Thyroid gland (tissue), 4 donors: ENCODE measurements around the gene METTL25B.

ENCODE experiments used
- POLR2A ChIP-seq, 2 donors: fragments of 450-650 bp; IDR thresholded peaks; one replicate each; pipeline ENCODE4 v1.6.1; 2017; ENCODE audit warnings: antibody characterized with exemption in 2 of 2, mild to moderate bottlenecking in 2 of 2, moderate library complexity in 1 of 2
- TF ChIP-seq, protein P1 (sequence below), 6 experiments: fragments of 200-600 bp in 3 of 6; fragments of 450-650 bp in 3 of 6; sonication (generic) in 3 of 6; IDR thresholded peaks; one replicate each; pipeline ENCODE4 v1.5.1; 2016 to 2019; ENCODE audit warnings: antibody characterized with exemption in 6 of 6, mild to moderate bottlenecking in 2 of 6, inconsistent platforms in 1 of 6, moderate library complexity in 1 of 6

DNA sequence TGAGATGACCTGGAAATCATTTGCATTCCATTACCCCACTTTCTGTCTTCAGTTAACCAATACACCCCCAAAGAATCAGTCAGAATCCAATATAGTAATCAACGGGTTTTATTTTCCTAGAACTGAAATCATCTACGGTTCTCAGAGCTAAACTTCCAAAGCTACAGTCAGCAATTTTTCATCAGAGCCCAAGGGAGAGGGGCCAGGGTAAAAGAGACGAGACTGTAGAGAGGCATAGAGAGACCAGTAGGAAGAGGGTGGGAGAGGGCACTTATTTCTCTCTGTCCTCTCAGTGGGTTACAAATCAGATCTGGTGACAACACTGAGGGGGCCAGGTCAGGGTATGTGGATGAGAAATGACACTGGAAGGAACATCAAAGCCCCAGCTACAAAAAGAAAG lies 13.7 kb downstream of the METTL25B start:
- TF ChIP-seq, protein P1, sequence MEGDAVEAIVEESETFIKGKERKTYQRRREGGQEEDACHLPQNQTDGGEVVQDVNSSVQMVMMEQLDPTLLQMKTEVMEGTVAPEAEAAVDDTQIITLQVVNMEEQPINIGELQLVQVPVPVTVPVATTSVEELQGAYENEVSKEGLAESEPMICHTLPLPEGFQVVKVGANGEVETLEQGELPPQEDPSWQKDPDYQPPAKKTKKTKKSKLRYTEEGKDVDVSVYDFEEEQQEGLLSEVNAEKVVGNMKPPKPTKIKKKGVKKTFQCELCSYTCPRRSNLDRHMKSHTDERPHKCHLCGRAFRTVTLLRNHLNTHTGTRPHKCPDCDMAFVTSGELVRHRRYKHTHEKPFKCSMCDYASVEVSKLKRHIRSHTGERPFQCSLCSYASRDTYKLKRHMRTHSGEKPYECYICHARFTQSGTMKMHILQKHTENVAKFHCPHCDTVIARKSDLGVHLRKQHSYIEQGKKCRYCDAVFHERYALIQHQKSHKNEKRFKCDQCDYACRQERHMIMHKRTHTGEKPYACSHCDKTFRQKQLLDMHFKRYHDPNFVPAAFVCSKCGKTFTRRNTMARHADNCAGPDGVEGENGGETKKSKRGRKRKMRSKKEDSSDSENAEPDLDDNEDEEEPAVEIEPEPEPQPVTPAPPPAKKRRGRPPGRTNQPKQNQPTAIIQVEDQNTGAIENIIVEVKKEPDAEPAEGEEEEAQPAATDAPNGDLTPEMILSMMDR (IDR thresholded peaks at IDR 0.05), result no peak
- no peak for TF ChIP-seq POLR2A (IDR thresholded peaks at IDR 0.05)
